Heart left ventricle (tissue), 13 donors: ENCODE data around the gene KIF26B.

ENCODE experiments used
- CTCF ChIP-seq, 12 donors: fragments of 200-600 bp; sonication (generic) in 4 of 12; IDR thresholded peaks; one replicate each; pipeline versions ENCODE4 v1.5.0 to v1.8.0; 2018 to 2022; ENCODE audit warnings: antibody characterized with exemption in 12 of 12, mild to moderate bottlenecking in 5 of 12
- POLR2A ChIP-seq, 2 donors: fragments of 450-650 bp; IDR thresholded peaks; one replicate each; pipeline ENCODE4 v1.6.1; 2017; ENCODE audit warnings: antibody characterized with exemption in 2 of 2, mild to moderate bottlenecking in 2 of 2, moderate library complexity in 2 of 2
- donor health status: ischemic (EF 13 %, LVEDD 7.1; RV severe dilation, severe dysfunction).
- donor health status: DM: no; HTN: yes; CAD: no.
- donor health status: DM: no; HTN: no; CAD: no.
- donor health status: ischemic (EF 25% LVEDD 6.9; RV normal size, moderate dysfunction).
- donor health status: ischemic (EF 25% LVEDD 5.7; RV mildly dilated, moderate dysfunction).
- donor health status: ischemic (EF 35%, LVEDD 5.7; RV mildly dilated, moderate dysfunction).
- donor health status: nonischemic (EF 11% LVEDD 7.7; RV severe dilation, severe dysfunction).
- donor health status: DM: yes; HTN: yes; CAD: no.
- donor health status: PGD.
- donor health status: ischemic (EF 29% LVEDD 5.4; RV normal size, mild dysfunction).
- donor health status: nonischemic (EF 23%, LVEDD 6.1; RV moderate dilation, normal function).

GRCh38 chr1:245550720-245551043, 395.9 kb downstream of the KIF26B start:
- TF ChIP-seq CTCF (IDR thresholded peaks at IDR 0.05) = no peak
- no peak for TF ChIP-seq POLR2A (IDR thresholded peaks at IDR 0.05)
